ENCODE data around the gene SDSL.

Gene SDSL

GRCh38 chr12:113448873-113449272 is 26.7 kb downstream of the SDSL start (continued):
- TF ChIP-seq TOX (CRISPR knock-in tag; IDR thresholded peaks at IDR 0.05; ENCODE audit: borderline replicate concordance) (no peak), PPARA (CRISPR knock-in tag; IDR thresholded peaks at IDR 0.05; ENCODE audit: borderline replicate concordance) (no peak), CSDC2 (CRISPR knock-in tag; IDR thresholded peaks at IDR 0.05) (no peak), ZNF8 (CRISPR knock-in tag; IDR thresholded peaks at IDR 0.05) (no peak)

- TF ChIP-seq GLIS3 (CRISPR knock-in tag; IDR thresholded peaks at IDR 0.05): no peak
- TF ChIP-seq POU6F1 (CRISPR knock-in tag; IDR thresholded peaks at IDR 0.05; ENCODE audit: borderline replicate concordance, low read depth): no peak
- no peak for TF ChIP-seq OSR1 (CRISPR knock-in tag; IDR thresholded peaks at IDR 0.05)
- no peak for TF ChIP-seq ZFP30 (CRISPR knock-in tag; IDR thresholded peaks at IDR 0.05)
- TF ChIP-seq RARB (CRISPR knock-in tag; IDR thresholded peaks at IDR 0.05): no peak
- no peak for TF ChIP-seq ZNF70 (CRISPR knock-in tag; IDR thresholded peaks at IDR 0.05)
- no peak for TF ChIP-seq ISL1 (CRISPR knock-in tag; IDR thresholded peaks at IDR 0.05)
- no peak for TF ChIP-seq ZNF565 (CRISPR knock-in tag; conservative IDR thresholded peaks at IDR 0.05; ENCODE audit: low read depth)
- no peak for TF ChIP-seq ZFP3 (CRISPR knock-in tag; IDR thresholded peaks at IDR 0.05)
- no peak for TF ChIP-seq BACH2 (CRISPR knock-in tag; IDR thresholded peaks at IDR 0.05; ENCODE audit: borderline replicate concordance)
- no peak for TF ChIP-seq ESRRG (CRISPR knock-in tag; IDR thresholded peaks at IDR 0.05)
- TF ChIP-seq ZNF8 (CRISPR knock-in tag; IDR thresholded peaks at IDR 0.05): no peak
- TF ChIP-seq ZC3H10 (CRISPR knock-in tag; IDR thresholded peaks at IDR 0.05): no peak
- TF ChIP-seq TCF4 (CRISPR knock-in tag; IDR thresholded peaks at IDR 0.05; ENCODE audit: borderline replicate concordance): no peak
- no peak for TF ChIP-seq PATZ1 (CRISPR knock-in tag; IDR thresholded peaks at IDR 0.05; ENCODE audit: borderline replicate concordance)
- no peak for TF ChIP-seq TSHZ2 (CRISPR knock-in tag; IDR thresholded peaks at IDR 0.05)
- no peak for ATAC-seq
Measured at GRCh38 chr12:113449299-113449698, 27.1 kb downstream of the SDSL start.

- no peak for ATAC-seq
- no peak for TF ChIP-seq GLIS3 (CRISPR knock-in tag; IDR thresholded peaks at IDR 0.05)
- no peak for TF ChIP-seq ZFP30 (CRISPR knock-in tag; IDR thresholded peaks at IDR 0.05)
- no peak for TF ChIP-seq OSR1 (CRISPR knock-in tag; IDR thresholded peaks at IDR 0.05)
- no peak for TF ChIP-seq CREB5 (CRISPR knock-in tag; IDR thresholded peaks at IDR 0.05; ENCODE audit: low read depth)
- no peak for TF ChIP-seq ZC3H10 (CRISPR knock-in tag; IDR thresholded peaks at IDR 0.05)
- no peak for TF ChIP-seq ESRRG (CRISPR knock-in tag; IDR thresholded peaks at IDR 0.05)
- no peak for TF ChIP-seq ZFP3 (CRISPR knock-in tag; IDR thresholded peaks at IDR 0.05)
- no peak for TF ChIP-seq PATZ1 (CRISPR knock-in tag; IDR thresholded peaks at IDR 0.05; ENCODE audit: borderline replicate concordance)
- TF ChIP-seq POU6F1 (CRISPR knock-in tag; IDR thresholded peaks at IDR 0.05; ENCODE audit: borderline replicate concordance, low read depth): no peak
- no peak for TF ChIP-seq CSDC2 (CRISPR knock-in tag; IDR thresholded peaks at IDR 0.05)
- TF ChIP-seq ISL1 (CRISPR knock-in tag; IDR thresholded peaks at IDR 0.05): no peak
- TF ChIP-seq TOX (CRISPR knock-in tag; IDR thresholded peaks at IDR 0.05; ENCODE audit: borderline replicate concordance): no peak
Measured at GRCh38 chr12:113449839-113450238, 27.7 kb downstream of the SDSL start.
